ENCODE results near the gene PRKAR2B. TPM values are rescaled to one million over a fixed set of nuclear protein-coding genes. Genes with fewer than 3 reads are reported as not detected.

PRKAR2B gene
- total RNA-seq, result 10 to 100 TPM in 1 of 2 donors, 1 to 10 TPM in 1; 1.6 to 41.8 TPM
- polyA plus RNA-seq, result 1 to 10 TPM in 1 of 2 donors, under 1 TPM in 1; 0.88 to 1.6 TPM

- Histone ChIP-seq H3K27ac (ENCODE audit: low read depth in 1 of 2, low read length in 2 of 2) (peak within 1 kb of the TSS; percentile 1 to 32), H3K9me3 (ENCODE audit: control insufficient read depth in 4 of 4, low read length in 3 of 4) (no peaks in the 10 kb centered on the region), H3K27me3 (ENCODE audit: control insufficient read depth in 4 of 4, insufficient read depth in 4 of 4, low read length in 3 of 4) (no peaks in the 10 kb centered on the region), H3K4me3 (ENCODE audit: low read depth in 1 of 3, low read length in 3 of 3) (peak within 1 kb of the TSS; percentile 70 to 89 (median 78)), H3K4me1 (ENCODE audit: control insufficient read depth in 4 of 4, insufficient read depth in 4 of 4, low read length in 3 of 4) (peaks cover 4 to 16% (median 9%) of the 10 kb centered on the region in 4 donors), H3K9ac (ENCODE audit: low read depth in 1 of 2, low read length in 2 of 2) (peak within 1 kb of the TSS in 1 of 2 donors; percentile 49), H3K36me3 (ENCODE audit: control insufficient read depth in 4 of 4, insufficient read depth in 3 of 4, low read depth in 1 of 4, low read length in 3 of 4) (no peaks in the 10 kb centered on the region)
- TF ChIP-seq FOXA2 (IDR thresholded peaks at IDR 0.05) (no peak), MAX (IDR thresholded peaks at IDR 0.05) (no peak), YY1 (IDR thresholded peaks at IDR 0.05) (no peak), RAD21 (IDR thresholded peaks at IDR 0.05) (no peak), RXRA (IDR thresholded peaks at IDR 0.05) (no peak), FOXA1 (IDR thresholded peaks at IDR 0.05) (no peak), GABPA (IDR thresholded peaks at IDR 0.05 in 1 of 2, conservative IDR thresholded peaks at IDR 0.05 in 1 of 2) (no peak), JUND (IDR thresholded peaks at IDR 0.05) (no peak)
- TF ChIP-seq, protein P1, sequence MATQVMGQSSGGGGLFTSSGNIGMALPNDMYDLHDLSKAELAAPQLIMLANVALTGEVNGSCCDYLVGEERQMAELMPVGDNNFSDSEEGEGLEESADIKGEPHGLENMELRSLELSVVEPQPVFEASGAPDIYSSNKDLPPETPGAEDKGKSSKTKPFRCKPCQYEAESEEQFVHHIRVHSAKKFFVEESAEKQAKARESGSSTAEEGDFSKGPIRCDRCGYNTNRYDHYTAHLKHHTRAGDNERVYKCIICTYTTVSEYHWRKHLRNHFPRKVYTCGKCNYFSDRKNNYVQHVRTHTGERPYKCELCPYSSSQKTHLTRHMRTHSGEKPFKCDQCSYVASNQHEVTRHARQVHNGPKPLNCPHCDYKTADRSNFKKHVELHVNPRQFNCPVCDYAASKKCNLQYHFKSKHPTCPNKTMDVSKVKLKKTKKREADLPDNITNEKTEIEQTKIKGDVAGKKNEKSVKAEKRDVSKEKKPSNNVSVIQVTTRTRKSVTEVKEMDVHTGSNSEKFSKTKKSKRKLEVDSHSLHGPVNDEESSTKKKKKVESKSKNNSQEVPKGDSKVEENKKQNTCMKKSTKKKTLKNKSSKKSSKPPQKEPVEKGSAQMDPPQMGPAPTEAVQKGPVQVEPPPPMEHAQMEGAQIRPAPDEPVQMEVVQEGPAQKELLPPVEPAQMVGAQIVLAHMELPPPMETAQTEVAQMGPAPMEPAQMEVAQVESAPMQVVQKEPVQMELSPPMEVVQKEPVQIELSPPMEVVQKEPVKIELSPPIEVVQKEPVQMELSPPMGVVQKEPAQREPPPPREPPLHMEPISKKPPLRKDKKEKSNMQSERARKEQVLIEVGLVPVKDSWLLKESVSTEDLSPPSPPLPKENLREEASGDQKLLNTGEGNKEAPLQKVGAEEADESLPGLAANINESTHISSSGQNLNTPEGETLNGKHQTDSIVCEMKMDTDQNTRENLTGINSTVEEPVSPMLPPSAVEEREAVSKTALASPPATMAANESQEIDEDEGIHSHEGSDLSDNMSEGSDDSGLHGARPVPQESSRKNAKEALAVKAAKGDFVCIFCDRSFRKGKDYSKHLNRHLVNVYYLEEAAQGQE (IDR thresholded peaks at IDR 0.05), result no peak
- DNase-seq (ENCODE audit: low spot score), result peak; percentile 87
- under 1% methylated on average over 110 of the region's 110 CpGs for WGBS
Observed at GRCh38 chr7:107044347-107045194, at the start of gene PRKAR2B. Gene PRKAR2B, plus strand, starts transcription at chr7:107044705. Its CDS starts 203 bp downstream, at chr7:107044908.

DNA sequence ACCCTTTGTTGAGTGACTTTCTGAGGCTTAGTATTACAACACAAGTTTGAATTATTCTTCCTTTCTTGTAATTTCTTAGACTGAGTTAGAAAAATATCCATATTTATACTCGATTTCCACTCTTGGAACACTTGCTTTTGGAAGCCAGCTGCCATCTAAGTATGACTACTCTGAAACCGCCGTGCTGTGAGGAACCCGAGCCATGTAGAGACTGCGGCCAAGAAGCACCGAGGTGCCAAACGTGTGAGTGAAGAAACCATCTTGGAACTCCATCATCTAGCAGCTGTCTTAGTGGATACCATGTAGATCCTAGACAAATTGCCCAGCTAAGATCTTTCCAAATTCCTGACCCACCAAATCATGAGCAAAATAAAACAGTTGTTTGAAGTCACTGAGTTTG, 49.7 kb upstream of the PRKAR2B start:
- no peak for DNase-seq (ENCODE audit: low spot score)
- Histone ChIP-seq H3K9me3 (ENCODE audit: control insufficient read depth in 4 of 4, low read length in 3 of 4) (no peaks in the 10 kb centered on the region), H3K4me3 (ENCODE audit: low read depth in 1 of 3, low read length in 3 of 3) (no peak overlapping the region), H3K9ac (ENCODE audit: low read depth in 1 of 2, low read length in 2 of 2) (no peak overlapping the region), H3K36me3 (ENCODE audit: control insufficient read depth in 4 of 4, insufficient read depth in 3 of 4, low read depth in 1 of 4, low read length in 3 of 4) (no peaks in the 10 kb centered on the region), H3K27ac (ENCODE audit: low read depth in 1 of 2, low read length in 2 of 2) (no peak overlapping the region), H3K4me1 (ENCODE audit: control insufficient read depth in 4 of 4, insufficient read depth in 4 of 4, low read length in 3 of 4) (no peaks in the 10 kb centered on the region), H3K27me3 (ENCODE audit: control insufficient read depth in 4 of 4, insufficient read depth in 4 of 4, low read length in 3 of 4) (no peaks in the 10 kb centered on the region)
- 93% methylated on average over 7 of the region's 7 CpGs for WGBS
- TF ChIP-seq, protein P1 (IDR thresholded peaks at IDR 0.05), result no peak
- TF ChIP-seq EGR1 (IDR thresholded peaks at IDR 0.05; ENCODE audit: low read depth in 2 of 2) (no peak), TAF1 (conservative IDR thresholded peaks at IDR 0.05) (no peak), MAX (IDR thresholded peaks at IDR 0.05) (no peak), ATF3 (IDR thresholded peaks at IDR 0.05) (no peak), CTCF (IDR thresholded peaks at IDR 0.05; ENCODE audit: low read depth, low read length, missing input control) (no peak), FOXA1 (IDR thresholded peaks at IDR 0.05) (no peak), GABPA (IDR thresholded peaks at IDR 0.05 in 1 of 2, conservative IDR thresholded peaks at IDR 0.05 in 1 of 2) (no peak), JUND (IDR thresholded peaks at IDR 0.05) (no peak), SP1 (IDR thresholded peaks at IDR 0.05) (no peak), YY1 (IDR thresholded peaks at IDR 0.05) (no peak), HNF4A (conservative IDR thresholded peaks at IDR 0.05) (no peak), RAD21 (IDR thresholded peaks at IDR 0.05) (no peak), NR2F2 (IDR thresholded peaks at IDR 0.05) (no peak), ZBTB33 (IDR thresholded peaks at IDR 0.05) (no peak), HNF4G (IDR thresholded peaks at IDR 0.05) (no peak), RXRA (IDR thresholded peaks at IDR 0.05) (no peak), FOXA2 (IDR thresholded peaks at IDR 0.05) (no peak)
